GM19372 (cell line): ENCODE measurements around the gene CARMIL1.
"Not testable (repeated sequence)": the region's sequence is repeated elsewhere in the genome, so short reads cannot be mapped to it uniquely, and the experiment has no call there.

Experiments used
- ATAC-seq: cut with Tn5 transposase; IDR thresholded peaks from one replicate; pipeline ENCODE4 v1.9.1; 2021; ENCODE audit warnings: mild to moderate bottlenecking, low read depth, moderate library complexity; ENCODE audit not compliant: unreplicated experiment

The CARMIL1 gene

GRCh38 chr6:25275436-25275835 is 3.7 kb upstream of the CARMIL1 start:
- no peak for ATAC-seq

GRCh38 chr6:25277386-25277785 is 1.8 kb upstream of the CARMIL1 start:
- ATAC-seq: no peak

GRCh38 chr6:25277857-25278256 is 1.3 kb upstream of the CARMIL1 start:
- ATAC-seq: no peak

GRCh38 chr6:25278261-25278913 is 787 bp upstream of the CARMIL1 start:
- ATAC-seq: peak; percentile 21

GRCh38 chr6:25279748-25280343 is 672 bp downstream of the CARMIL1 start:
- peak; percentile 5 for ATAC-seq

- ATAC-seq: no peak
Observed at GRCh38 chr6:25280344-25281074, 1.3 kb downstream of the CARMIL1 start.

GRCh38 chr6:25286891-25287290 is 7.7 kb downstream of the CARMIL1 start:
- ATAC-seq: no peak

GRCh38 chr6:25287941-25288340 is 8.8 kb downstream of the CARMIL1 start:
- no peak for ATAC-seq

- no peak for ATAC-seq
Observed at GRCh38 chr6:25288518-25288917, 9.3 kb downstream of the CARMIL1 start.

GRCh38 chr6:25290306-25291060 is 11.3 kb downstream of the CARMIL1 start:
- ATAC-seq: no peak

- no peak for ATAC-seq
Observed at GRCh38 chr6:25292384-25292783, 13.2 kb downstream of the CARMIL1 start.

GRCh38 chr6:25295651-25296050 is 16.5 kb downstream of the CARMIL1 start:
- ATAC-seq: no peak

GRCh38 chr6:25296217-25296905 is 17.2 kb downstream of the CARMIL1 start:
- ATAC-seq: no peak

GRCh38 chr6:25297039-25297441 is 17.9 kb downstream of the CARMIL1 start:
- ATAC-seq: no peak

GRCh38 chr6:25297823-25298522 is 18.8 kb downstream of the CARMIL1 start:
- no peak for ATAC-seq

- not testable (repeated sequence) for ATAC-seq
Observed at GRCh38 chr6:25298523-25298865, 19.3 kb downstream of the CARMIL1 start.

GRCh38 chr6:25301362-25301761 is 22.2 kb downstream of the CARMIL1 start:
- ATAC-seq: no peak

GRCh38 chr6:25302151-25302550 is 23.0 kb downstream of the CARMIL1 start:
- ATAC-seq: no peak

GRCh38 chr6:25302677-25303128 is 23.5 kb downstream of the CARMIL1 start:
- ATAC-seq: no peak

GRCh38 chr6:25303254-25303653 is 24.1 kb downstream of the CARMIL1 start:
- no peak for ATAC-seq
